HepG2 (cell line): Measurements from ENCODE around the gene ARGLU1. TPM values are rescaled to one million over a fixed set of nuclear protein-coding genes. Genes with fewer than 3 reads are reported as not detected.
A peak's percentile ranks its signal among the peaks of the same experiment; 100 is the strongest.

Experiments
- ATAC-seq: fragments of 200-7000 bp; cut with Tn5 transposase; 3 replicates; pipeline ENCODE4 v1.9.1; 2020; ENCODE audit warnings: mild to moderate bottlenecking, moderate library complexity
- BruUV-seq: library from RNA; stranded (reverse); fragments of 400-500 nt; replicated peaks from 2 replicates; lab custom pipeline; 2021; lab: Mats Ljungman, UMichigan
- CTCF ChIA-PET: fragments of 300-600 bp; formaldehyde crosslinking; extraction: SDS; loops from one replicate; lab custom pipeline; 2021; ENCODE audit warnings: low total read pairs, inconsistent platforms, low intra/inter-chr PET ratio; lab: Yijun Ruan, JAX
- POLR2A ChIA-PET: fragments of 350-600 bp; sonication (Branson Sonifier 250); formaldehyde crosslinking; loops from one replicate; lab custom pipeline; 2020; ENCODE audit warnings: antibody characterized with exemption, inconsistent platforms; lab: Yijun Ruan, JAX
- DNase-seq: peaks from one replicate; pipeline ENCODE4 v3.0.0-alpha.2; 2015; ENCODE audit warnings: low spot score
- FAIRE-seq: peaks from 3 replicates; lab custom pipeline; 2011; peaks lifted over from hg19 to GRCh38; lab: Jason Lieb, UNC
- H2AFZ ChIP-seq: one replicate; pipeline ENCODE4 v1.6.1; 2011; ENCODE audit warnings: low read length, inconsistent platforms
- H3K27ac ChIP-seq: fragments of 300-600 bp; 3 replicates; pipeline ENCODE4 v1.8.0; 2011; ENCODE audit warnings: mixed run types, mild to moderate bottlenecking, mixed read lengths, low read length, inconsistent platforms; ENCODE audit not compliant: insufficient read depth; ENCODE audit errors: extremely low read length
- H3K27me3 ChIP-seq, 2 experiments: fragments of 200-600 bp in 1 of 2; 2 replicates in 1 of 2; 3 replicates in 1 of 2; pipeline versions ENCODE4 v1.6.0 to v1.8.0; 2011; ENCODE audit warnings: low read length in 2 of 2, mild to moderate bottlenecking in 2 of 2, moderate library complexity in 2 of 2, inconsistent platforms in 1 of 2; ENCODE audit not compliant: insufficient read depth in 2 of 2, control insufficient read depth in 1 of 2
- H3K36me3 ChIP-seq, 2 experiments: fragments of 200-600 bp in 1 of 2; replicated peaks in 1 of 2; 2 replicates in 1 of 2; 3 replicates in 1 of 2; pipeline versions ENCODE4 v1.5.1 to v1.8.0; 2011; ENCODE audit warnings: low read length in 2 of 2, inconsistent platforms in 1 of 2; ENCODE audit not compliant: insufficient read depth in 2 of 2, control insufficient read depth in 1 of 2
- H3K4me1 ChIP-seq: 2 replicates; pipeline ENCODE4 v1.5.1; 2012; ENCODE audit warnings: low read length, inconsistent platforms; ENCODE audit not compliant: insufficient read depth
- H3K4me2 ChIP-seq: 2 replicates; pipeline ENCODE4 v1.6.0; 2011; ENCODE audit warnings: low read depth, low read length, inconsistent platforms
- H3K4me3 ChIP-seq, 3 experiments: fragments of 200-600 bp in 1 of 3; sonication (generic), shearing (Covaris generic) in 1 of 3; replicated peaks in 1 of 3; 2 replicates each; pipeline ENCODE4 v1.5.1; 2011 to 2016; ENCODE audit warnings: low read length in 3 of 3, inconsistent platforms in 2 of 3, low read depth in 2 of 3, mild to moderate bottlenecking in 2 of 3, control low read depth in 1 of 3, mixed read lengths in 1 of 3; ENCODE audit not compliant: insufficient read depth in 1 of 3
- H3K79me2 ChIP-seq: one replicate; pipeline ENCODE4 v1.6.1; 2011; ENCODE audit warnings: low read length, inconsistent platforms; ENCODE audit not compliant: insufficient read depth
- H3K9ac ChIP-seq: 2 replicates; pipeline ENCODE4 v1.6.0; 2011; ENCODE audit warnings: mild to moderate bottlenecking, low read depth, low read length, inconsistent platforms; ENCODE audit not compliant: insufficient read depth
- H3K9me3 ChIP-seq: 2 replicates; pipeline ENCODE4 v1.5.1; 2012; ENCODE audit warnings: mild to moderate bottlenecking, low read length
- H4K20me1 ChIP-seq: 2 replicates; pipeline ENCODE4 v1.6.0; 2011; ENCODE audit warnings: inconsistent platforms, mild to moderate bottlenecking, low read length, moderate library complexity; ENCODE audit not compliant: insufficient read depth
- EZH2 ChIP-seq: conservative IDR thresholded peaks from 2 replicates; pipeline ENCODE4 v1.6.1; 2012; ENCODE audit warnings: mild to moderate bottlenecking, low read depth, low read length, moderate library complexity
- HCFC1 ChIP-seq: fragments of 150-350 bp; IDR thresholded peaks from 2 replicates; pipeline ENCODE4 v1.6.1; 2014; ENCODE audit warnings: low read depth, low read length
- NFE2 ChIP-seq: sonication (generic); formaldehyde crosslinking; IDR thresholded peaks from 2 replicates; pipeline ENCODE4 v1.4.0; 2020; ENCODE audit warnings: missing genetic modification reagents
- ZNF251 ChIP-seq: sonication (generic); formaldehyde crosslinking; IDR thresholded peaks from 2 replicates; pipeline ENCODE4 v1.9.0; 2021; ENCODE audit warnings: mild to moderate bottlenecking, missing genetic modification reagents
- WGBS: methylation state at CpG from one replicate; pipeline ENCODE4 v1.1.6; 2017; ENCODE audit warnings: low lambda C conversion rate; 5-methylcytosine and 5-hydroxymethylcytosine counted together
- in situ Hi-C: cut with HindIII; loops from 2 replicates; pipeline ENCODE4 v1.10.0; 2017; ENCODE audit warnings: low pct_unique_long_range_greater_than_20kb; ENCODE audit not compliant: extremely low pct_ligation_motif_present
- intact Hi-C: fragments of 100-400 bp; cut with micrococcal nuclease; formaldehyde crosslinking; loops from one replicate; pipeline ENCODE4 v1.10.0; 2022; ENCODE audit not compliant: unreplicated experiment
- polyA plus RNA-seq, 8 experiments: library from polyadenylated mRNA; depleted of rRNA in 3 of 8; stranded (reverse) in 7 of 8; unstranded in 1 of 8; fragments of >200 nt; fragmentation: Illumina TruSeq in 4 of 8; extraction: Trizol in 4 of 8; gene quantifications; 2 replicates each; pipeline versions ENCODE4 v1.2.1 to v1.2.3, GENCODE V29; 2011 to 2016; ENCODE audit warnings: low read depth in 4 of 8, missing spikeins in 1 of 8, mixed read lengths in 1 of 8; ENCODE audit not compliant: insufficient read depth in 1 of 8
- total RNA-seq, 5 experiments: library from RNA; depleted of rRNA; stranded (reverse); fragments of >200 nt; fragmentation: Illumina TruSeq; extraction: Trizol; gene quantifications; 2 replicates each; pipeline ENCODE4 v1.2.3, GENCODE V29; 2016; ENCODE audit warnings: low read depth in 1 of 5

The ARGLU1 gene
- total and polyA plus RNA-seq, 2 of the 13 experiments (the other 11 are each of a cell fraction or from before 2014, with no cell fraction given) = 47.1 to 70.6 TPM

DNA sequence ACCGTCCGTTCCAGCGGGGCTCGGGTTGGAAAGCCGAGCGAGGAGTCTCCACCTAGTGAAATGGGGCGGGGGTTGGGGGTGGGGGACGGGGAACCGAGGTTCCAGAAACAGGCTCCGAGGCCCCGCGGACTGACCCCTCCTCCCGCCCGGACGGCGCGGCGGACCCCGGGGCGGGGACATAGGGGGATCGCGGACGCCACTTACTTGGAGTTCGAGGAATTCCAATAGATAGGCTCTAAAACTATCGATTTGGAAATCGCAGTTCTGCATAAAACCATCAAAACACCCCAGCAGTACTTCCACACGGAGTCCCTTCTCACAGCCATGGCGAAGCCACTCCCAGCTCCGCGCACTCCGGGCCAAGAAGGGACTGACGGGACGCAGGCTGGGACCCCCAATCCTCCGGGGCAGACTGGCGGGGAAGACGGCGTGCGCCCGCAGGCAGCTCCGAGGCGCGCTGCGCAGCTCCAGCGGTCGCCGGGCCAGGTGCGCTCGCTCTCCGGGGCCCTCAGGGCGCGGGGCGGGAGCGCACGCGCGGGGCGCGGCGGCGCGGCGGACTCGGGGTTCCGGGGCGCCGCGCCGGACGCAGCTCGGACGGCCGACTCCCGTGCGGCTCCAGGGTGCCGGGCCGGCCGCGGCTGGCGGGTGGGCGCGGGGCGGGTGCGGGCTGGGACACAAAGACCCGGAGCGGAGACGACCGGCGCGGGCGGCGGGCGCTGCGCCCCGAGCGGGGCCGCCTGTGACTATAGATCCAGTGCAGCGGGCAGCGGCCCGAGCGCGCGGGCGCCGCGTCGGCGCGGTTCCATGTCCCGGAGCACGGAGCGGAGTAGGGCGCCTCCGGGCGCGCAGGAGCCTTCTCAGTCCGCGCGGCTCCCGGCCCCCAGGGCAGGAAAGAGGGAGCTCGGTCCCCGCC lies 33.0 kb downstream of the ARGLU1 start:
- Histone ChIP-seq H3K79me2 (no peaks in the 10 kb centered on the region), H3K9ac (no peak overlapping the region), H3K4me3 (peak overlapping the region; percentile 40 to 75 (median 42); a peak in 5 of 6 replicates), H2AFZ (no peak overlapping the region), H4K20me1 (no peaks in the 10 kb centered on the region), H3K4me2 (peak overlapping the region; percentile 90), H3K36me3 (no peaks in the 10 kb centered on the region), H3K27ac (no peak overlapping the region), H3K4me1 (peaks cover 15% of the 10 kb centered on the region), H3K9me3 (no peaks in the 10 kb centered on the region), H3K27me3 (peaks cover 2 to 16% of the 10 kb centered on the region in 2 experiments; a peak in 2 of 5 replicates)
- ATAC-seq (peak; percentile 11; the same call in 2 of the 3 replicates), DNase-seq (no peak), FAIRE-seq (no peak)
- no peak for TF ChIP-seq ZNF251 (CRISPR knock-in tag)
- no peak for TF ChIP-seq HCFC1
- in situ Hi-C loops (loop anchor here (10.0 to 25.0 kb wide), 3 partner anchors 580 to 1973 kb away; no protein-coding TSS in a partner anchor), intact Hi-C loops (loop anchor here (5.0 to 10.0 kb wide), 4 partner anchors 380 to 1960 kb away; no protein-coding TSS in a partner anchor)
- ChIA-PET CTCF (no interaction called here), POLR2A (no interaction called here)
- WGBS = 67% methylated on average over 37 of the region's 121 CpGs
- no TSS peak for BruUV-seq

DNA sequence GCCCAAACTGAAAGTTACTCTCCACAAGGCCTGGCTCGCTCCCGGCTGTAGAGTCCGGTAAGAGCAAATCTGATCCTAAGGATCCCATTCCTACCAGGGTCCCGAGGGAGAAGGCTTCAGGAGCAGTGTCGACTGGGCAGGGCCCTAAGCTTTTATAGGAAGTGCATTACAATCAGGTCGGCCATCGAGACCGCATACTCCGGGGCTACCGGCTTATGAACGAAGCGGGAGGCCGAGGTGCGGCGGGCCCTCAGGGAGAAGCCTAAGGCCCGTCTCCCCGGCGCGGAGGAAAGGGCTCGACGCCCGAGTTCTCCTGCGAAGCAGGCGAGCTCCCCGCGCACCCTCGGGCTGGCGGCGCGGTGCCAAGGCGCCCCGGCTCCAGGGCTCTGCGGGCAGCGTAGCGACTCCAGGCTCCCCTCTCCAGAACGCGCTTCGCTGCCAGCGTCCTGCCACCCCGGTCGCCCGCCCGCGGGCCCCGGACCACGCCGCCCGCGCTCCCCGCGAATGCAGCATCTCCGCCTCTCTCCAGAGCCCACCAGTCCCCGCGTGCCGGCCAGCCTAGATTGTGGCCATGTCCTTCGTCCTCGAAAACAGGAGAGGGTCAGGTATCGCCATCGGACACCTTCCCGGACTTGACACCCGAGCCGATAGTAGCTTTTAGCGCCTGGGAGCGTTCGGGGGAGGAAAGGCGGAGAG lies 33.8 kb downstream of the ARGLU1 start:
- CTCF ChIA-PET = interaction anchor here (1.4 kb wide), 1 partner anchor 1123 kb away, joined by 3 read pairs; no protein-coding TSS in a partner anchor
- no peak overlapping the region for H3K9ac ChIP-seq
- peaks cover 15% of the 10 kb centered on the region for H3K4me1 ChIP-seq
- H3K4me2 ChIP-seq = 0 out of 2 replicates have a peak overlapping the region, but pooled peaks have one; percentile 58
- no peak for FAIRE-seq
- no peaks in the 10 kb centered on the region for H3K36me3 ChIP-seq
- no peaks in the 10 kb centered on the region for H4K20me1 ChIP-seq
- H2AFZ ChIP-seq = no peak overlapping the region
- no peak overlapping the region for H3K27ac ChIP-seq
- BruUV-seq = no TSS peak
- TF ChIP-seq NFE2 (CRISPR knock-in tag) (no peak), EZH2 (peak; percentile 57; the same call in 1 of the 2 replicates)
- H3K79me2 ChIP-seq = no peaks in the 10 kb centered on the region
- WGBS = 66% methylated on average over 38 of the region's 66 CpGs
- DNase-seq = no peak
- no peak overlapping the region for H3K4me3 ChIP-seq
- H3K9me3 ChIP-seq = no peaks in the 10 kb centered on the region
- peaks cover 2 to 16% of the 10 kb centered on the region in 2 experiments; a peak in 2 of 5 replicates for H3K27me3 ChIP-seq
- in situ Hi-C loops = loop anchor here (10.0 to 25.0 kb wide), 3 partner anchors 581 to 1972 kb away; no protein-coding TSS in a partner anchor
- ATAC-seq = no peak
- intact Hi-C loops = loop anchor here (10.0 kb wide), 3 partner anchors 381 to 1959 kb away; no protein-coding TSS in a partner anchor
- POLR2A ChIA-PET = no interaction called here
